ENCODE results near the gene RAD51D.

RAD51D gene

DNA sequence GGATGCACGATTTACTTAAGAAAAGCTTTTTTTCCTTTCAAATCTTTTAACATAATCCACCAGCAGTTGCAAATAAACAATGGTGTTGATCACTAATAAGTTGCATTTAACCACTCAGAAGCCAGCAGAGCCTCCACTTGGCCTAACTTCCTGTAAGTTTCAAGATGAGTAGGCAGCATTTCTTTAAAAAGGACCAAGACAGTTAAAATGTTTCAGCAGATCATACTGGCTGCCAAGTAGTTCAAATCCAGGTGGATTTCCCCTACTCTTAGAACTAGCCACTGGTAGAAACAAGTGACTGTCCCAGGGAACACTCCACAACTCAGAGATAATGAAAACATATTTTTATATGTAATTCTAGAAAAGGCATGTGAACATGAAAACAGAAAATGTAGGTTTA lies 39.1 kb downstream of the RAD51D start:
- Histone ChIP-seq H3K36me3 (ENCODE audit: control insufficient read depth, insufficient read depth, low read length) (no peaks in the 10 kb centered on the region), H3K9me3 (ENCODE audit: control insufficient read depth, insufficient read depth, low read depth, low read length) (no peaks in the 10 kb centered on the region), H3K4me3 (ENCODE audit: low read depth, low read length) (no peak overlapping the region), H3K4me1 (ENCODE audit: control insufficient read depth, insufficient read depth, low read length) (peaks cover 37% of the 10 kb centered on the region), H3K9ac (ENCODE audit: low read length) (peak overlapping the region; percentile 26), H3K27me3 (ENCODE audit: control insufficient read depth, insufficient read depth, low read length) (no peaks in the 10 kb centered on the region), H3K27ac (ENCODE audit: low read depth, low read length) (peak overlapping the region; percentile 14; the same call in 1 of the 2 replicates)

GRCh38 chr17:35079547-35080423 lies 39.9 kb downstream of the RAD51D start:
- no peaks in the 10 kb centered on the region for H3K9me3 ChIP-seq (ENCODE audit: control insufficient read depth, insufficient read depth, low read depth, low read length)
- H3K9ac ChIP-seq (ENCODE audit: low read length) = no peak overlapping the region
- H3K4me1 ChIP-seq (ENCODE audit: control insufficient read depth, insufficient read depth, low read length) = peaks cover 30% of the 10 kb centered on the region
- H3K27ac ChIP-seq (ENCODE audit: low read depth, low read length) = peak overlapping the region; percentile 14; the same call in 1 of the 2 replicates
- no peak overlapping the region for H3K4me3 ChIP-seq (ENCODE audit: low read depth, low read length)
- H3K27me3 ChIP-seq (ENCODE audit: control insufficient read depth, insufficient read depth, low read length) = no peaks in the 10 kb centered on the region
- H3K36me3 ChIP-seq (ENCODE audit: control insufficient read depth, insufficient read depth, low read length) = no peaks in the 10 kb centered on the region

GRCh38 chr17:35076874-35077273 lies 42.8 kb downstream of the RAD51D start:
- no peak overlapping the region for H3K4me3 ChIP-seq (ENCODE audit: low read depth, low read length)
- no peak overlapping the region for H3K9ac ChIP-seq (ENCODE audit: low read length)
- no peaks in the 10 kb centered on the region for H3K36me3 ChIP-seq (ENCODE audit: control insufficient read depth, insufficient read depth, low read length)
- H3K27ac ChIP-seq (ENCODE audit: low read depth, low read length) = no peak overlapping the region
- H3K27me3 ChIP-seq (ENCODE audit: control insufficient read depth, insufficient read depth, low read length) = no peaks in the 10 kb centered on the region
- peaks cover 15% of the 10 kb centered on the region for H3K4me1 ChIP-seq (ENCODE audit: control insufficient read depth, insufficient read depth, low read length)
- H3K9me3 ChIP-seq (ENCODE audit: control insufficient read depth, insufficient read depth, low read depth, low read length) = no peaks in the 10 kb centered on the region

DNA sequence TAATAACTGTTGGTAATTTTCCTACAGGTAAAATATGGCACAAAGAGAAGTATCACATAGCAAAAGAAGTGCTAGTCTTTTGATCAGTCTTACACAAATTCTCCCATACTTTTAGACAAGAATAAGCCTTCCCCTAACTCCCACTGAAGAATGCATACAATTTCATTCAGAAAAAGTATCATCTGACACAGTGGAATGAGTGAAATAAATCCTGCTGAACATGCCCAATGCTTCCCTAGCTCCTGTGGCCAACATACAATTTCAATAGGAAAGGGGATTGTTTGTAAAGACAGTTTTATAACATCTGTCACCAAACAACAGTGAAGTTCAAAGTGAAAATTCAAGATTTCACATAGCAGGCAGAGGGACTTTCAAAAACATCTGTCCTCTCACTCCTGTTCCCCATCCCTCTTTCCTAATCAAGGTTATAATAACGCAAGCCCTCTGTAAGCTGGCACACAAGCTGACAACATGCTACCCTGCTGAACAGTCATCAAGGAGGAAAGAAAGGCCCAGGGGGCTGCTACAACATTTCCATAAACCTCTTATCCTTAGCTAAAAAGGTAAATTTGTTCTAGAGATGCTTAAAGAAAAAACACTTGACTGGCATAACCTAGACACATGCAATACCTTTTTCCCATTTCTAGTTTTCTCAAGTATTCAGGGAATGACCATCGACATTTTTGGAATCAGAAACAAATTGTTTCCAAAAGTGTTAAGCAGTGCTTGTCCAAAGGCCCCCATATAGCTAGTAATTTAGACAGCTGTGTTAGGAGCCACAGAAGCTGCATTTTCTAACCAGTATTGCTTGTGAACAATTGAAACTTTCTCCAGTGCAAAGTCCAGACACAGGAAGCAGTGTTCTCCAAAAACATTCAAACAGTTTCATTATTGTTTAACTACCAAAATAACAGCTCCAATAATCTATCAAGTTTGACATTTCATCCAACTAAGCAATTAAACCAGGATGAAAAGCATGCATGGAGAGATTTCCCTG lies 44.7 kb downstream of the RAD51D start:
- no peak overlapping the region for H3K4me3 ChIP-seq (ENCODE audit: low read depth, low read length)
- H3K27me3 ChIP-seq (ENCODE audit: control insufficient read depth, insufficient read depth, low read length) = no peaks in the 10 kb centered on the region
- no peak overlapping the region for H3K27ac ChIP-seq (ENCODE audit: low read depth, low read length)
- H3K9me3 ChIP-seq (ENCODE audit: control insufficient read depth, insufficient read depth, low read depth, low read length) = no peaks in the 10 kb centered on the region
- peaks cover under 1% of the 10 kb centered on the region; the same call in 1 of the 2 replicates for H3K4me1 ChIP-seq (ENCODE audit: control insufficient read depth, insufficient read depth, low read length)
- H3K36me3 ChIP-seq (ENCODE audit: control insufficient read depth, insufficient read depth, low read length) = no peaks in the 10 kb centered on the region
- H3K9ac ChIP-seq (ENCODE audit: low read length) = no peak overlapping the region

GRCh38 chr17:35073991-35074627 lies 45.6 kb downstream of the RAD51D start:
- Histone ChIP-seq H3K36me3 (ENCODE audit: control insufficient read depth, insufficient read depth, low read length) (no peaks in the 10 kb centered on the region), H3K9me3 (ENCODE audit: control insufficient read depth, insufficient read depth, low read depth, low read length) (no peaks in the 10 kb centered on the region), H3K9ac (ENCODE audit: low read length) (no peak overlapping the region), H3K27me3 (ENCODE audit: control insufficient read depth, insufficient read depth, low read length) (no peaks in the 10 kb centered on the region), H3K27ac (ENCODE audit: low read depth, low read length) (no peak overlapping the region), H3K4me3 (ENCODE audit: low read depth, low read length) (no peak overlapping the region), H3K4me1 (ENCODE audit: control insufficient read depth, insufficient read depth, low read length) (no peaks in the 10 kb centered on the region)

- H3K27me3 ChIP-seq (ENCODE audit: control insufficient read depth, insufficient read depth, low read length) = no peaks in the 10 kb centered on the region
- H3K4me1 ChIP-seq (ENCODE audit: control insufficient read depth, insufficient read depth, low read length) = peaks cover 4% of the 10 kb centered on the region; the same call in 1 of the 2 replicates
- H3K9me3 ChIP-seq (ENCODE audit: control insufficient read depth, insufficient read depth, low read depth, low read length) = no peaks in the 10 kb centered on the region
- no peak overlapping the region for H3K27ac ChIP-seq (ENCODE audit: low read depth, low read length)
- no peak overlapping the region for H3K9ac ChIP-seq (ENCODE audit: low read length)
- no peaks in the 10 kb centered on the region for H3K36me3 ChIP-seq (ENCODE audit: control insufficient read depth, insufficient read depth, low read length)
- H3K4me3 ChIP-seq (ENCODE audit: low read depth, low read length) = no peak overlapping the region
Observed at GRCh38 chr17:35073183-35073790, 46.4 kb downstream of the RAD51D start.

DNA sequence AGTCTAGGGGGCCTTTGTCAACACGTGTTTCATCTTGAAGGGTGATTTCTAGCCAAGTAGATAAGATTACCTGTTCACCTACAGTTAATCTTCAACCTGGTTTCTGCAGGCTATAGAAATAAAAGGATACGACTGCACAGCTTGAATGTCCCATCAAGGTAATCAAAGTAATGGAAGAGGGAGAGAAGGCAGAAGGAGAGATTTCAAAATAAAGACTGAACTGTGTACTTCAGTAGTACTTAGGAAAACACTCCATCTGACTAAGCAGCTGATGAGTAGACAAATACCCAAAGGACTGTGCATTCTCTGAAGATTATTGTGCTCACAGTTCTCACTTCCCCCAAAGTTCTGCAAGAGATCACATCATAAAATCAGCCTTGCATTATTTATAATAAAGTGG lies 50.3 kb downstream of the RAD51D start:
- H3K4me1 ChIP-seq (ENCODE audit: control insufficient read depth, insufficient read depth, low read length) = peaks cover 25% of the 10 kb centered on the region
- no peaks in the 10 kb centered on the region for H3K36me3 ChIP-seq (ENCODE audit: control insufficient read depth, insufficient read depth, low read length)
- no peaks in the 10 kb centered on the region for H3K27me3 ChIP-seq (ENCODE audit: control insufficient read depth, insufficient read depth, low read length)
- no peak overlapping the region for H3K27ac ChIP-seq (ENCODE audit: low read depth, low read length)
- H3K9ac ChIP-seq (ENCODE audit: low read length) = no peak overlapping the region
- no peak overlapping the region for H3K4me3 ChIP-seq (ENCODE audit: low read depth, low read length)
- no peaks in the 10 kb centered on the region for H3K9me3 ChIP-seq (ENCODE audit: control insufficient read depth, insufficient read depth, low read depth, low read length)

GRCh38 chr17:35068249-35068648 lies 51.4 kb downstream of the RAD51D start:
- no peak overlapping the region for H3K27ac ChIP-seq (ENCODE audit: low read depth, low read length)

DNA sequence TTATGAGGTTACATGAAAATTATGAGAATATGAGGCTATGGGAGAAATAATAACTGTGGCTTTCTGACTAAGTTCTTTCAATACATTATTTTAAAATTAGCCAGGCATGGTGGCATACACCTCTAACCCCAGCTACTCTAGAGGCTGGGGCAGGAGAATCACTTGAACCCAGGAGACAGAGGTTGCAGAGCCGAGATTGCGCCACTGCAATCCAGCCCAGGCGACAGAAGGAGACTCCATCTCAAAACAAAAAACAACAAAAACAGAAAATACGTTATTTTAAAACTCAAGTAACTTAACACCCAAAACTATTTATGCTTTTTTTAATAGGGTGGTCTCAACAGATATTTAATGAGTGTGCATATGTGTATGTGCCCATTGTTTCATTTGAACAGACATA lies 53.8 kb downstream of the RAD51D start:
- Histone ChIP-seq H3K27me3 (ENCODE audit: control insufficient read depth, insufficient read depth, low read length) (no peaks in the 10 kb centered on the region), H3K9ac (ENCODE audit: low read length) (no peak overlapping the region)

More at GRCh38 chr17:35068249-35068648, 51.4 kb downstream of the RAD51D start:
- no peaks in the 10 kb centered on the region for H3K9me3 ChIP-seq (ENCODE audit: control insufficient read depth, insufficient read depth, low read depth, low read length)
- H3K4me3 ChIP-seq (ENCODE audit: low read depth, low read length) = no peak overlapping the region
- no peaks in the 10 kb centered on the region for H3K27me3 ChIP-seq (ENCODE audit: control insufficient read depth, insufficient read depth, low read length)
- H3K9ac ChIP-seq (ENCODE audit: low read length) = no peak overlapping the region
- H3K4me1 ChIP-seq (ENCODE audit: control insufficient read depth, insufficient read depth, low read length) = peaks cover 31% of the 10 kb centered on the region
- H3K36me3 ChIP-seq (ENCODE audit: control insufficient read depth, insufficient read depth, low read length) = no peaks in the 10 kb centered on the region

GRCh38 chr17:35064516-35065215 lies 55.0 kb downstream of the RAD51D start:
- peak overlapping the region; percentile 30 for H3K9ac ChIP-seq (ENCODE audit: low read length)
- H3K36me3 ChIP-seq (ENCODE audit: control insufficient read depth, insufficient read depth, low read length) = no peaks in the 10 kb centered on the region
- peak overlapping the region; percentile 93 for H3K27ac ChIP-seq (ENCODE audit: low read depth, low read length)
- H3K9me3 ChIP-seq (ENCODE audit: control insufficient read depth, insufficient read depth, low read depth, low read length) = no peaks in the 10 kb centered on the region
- H3K4me1 ChIP-seq (ENCODE audit: control insufficient read depth, insufficient read depth, low read length) = peaks cover 41% of the 10 kb centered on the region
- peak overlapping the region; percentile 25; the same call in 1 of the 2 replicates for H3K4me3 ChIP-seq (ENCODE audit: low read depth, low read length)
- H3K27me3 ChIP-seq (ENCODE audit: control insufficient read depth, insufficient read depth, low read length) = no peaks in the 10 kb centered on the region

More for the DNA sequence above, 53.8 kb downstream of the RAD51D start:
- peaks cover 41% of the 10 kb centered on the region for H3K4me1 ChIP-seq (ENCODE audit: control insufficient read depth, insufficient read depth, low read length)
- H3K9me3 ChIP-seq (ENCODE audit: control insufficient read depth, insufficient read depth, low read depth, low read length) = no peaks in the 10 kb centered on the region
- no peaks in the 10 kb centered on the region for H3K36me3 ChIP-seq (ENCODE audit: control insufficient read depth, insufficient read depth, low read length)
- no peak overlapping the region for H3K27ac ChIP-seq (ENCODE audit: low read depth, low read length)
- no peak overlapping the region for H3K4me3 ChIP-seq (ENCODE audit: low read depth, low read length)
